HG02885 (cell line): ENCODE data around the gene ETFA.

Experiments
- ATAC-seq: cut with Tn5 transposase; IDR thresholded peaks from one replicate; pipeline ENCODE4 v1.9.1; 2021; ENCODE audit warnings: mild to moderate bottlenecking; ENCODE audit not compliant: unreplicated experiment, poor library complexity

Gene ETFA

GRCh38 chr15:76311100-76311953, at the start of gene ETFA:
ETFA (minus strand) TSS chr15:76311469; CDS start chr15:76311388, 81 bp downstream.
- ATAC-seq: peak; percentile 98

- no peak for ATAC-seq
These were observed 49.1 kb upstream of the ETFA start for GRCh38 chr15:76360416-76360815.

- no peak for ATAC-seq
These were observed 47.9 kb upstream of the ETFA start for GRCh38 chr15:76359152-76359551.

- no peak for ATAC-seq
These were observed 47.2 kb upstream of the ETFA start for GRCh38 chr15:76358453-76358852.

- no peak for ATAC-seq
These were observed 43.7 kb upstream of the ETFA start for GRCh38 chr15:76354823-76355440.

GRCh38 chr15:76353903-76354302, 42.6 kb upstream of the ETFA start:
- no peak for ATAC-seq

GRCh38 chr15:76353023-76353577, 41.8 kb upstream of the ETFA start:
- ATAC-seq: no peak

- no peak for ATAC-seq
These were observed 38.2 kb upstream of the ETFA start for GRCh38 chr15:76349301-76350070.

- ATAC-seq: no peak
These were observed 36.3 kb upstream of the ETFA start for GRCh38 chr15:76347482-76348055.

GRCh38 chr15:76346669-76347481, 35.6 kb upstream of the ETFA start:
- ATAC-seq: no peak

GRCh38 chr15:76345880-76346668, 34.8 kb upstream of the ETFA start:
- no peak for ATAC-seq

- ATAC-seq: no peak
These were observed 34.3 kb upstream of the ETFA start for GRCh38 chr15:76345583-76345879.

GRCh38 chr15:76344893-76345582, 33.8 kb upstream of the ETFA start:
- ATAC-seq: no peak

GRCh38 chr15:76343313-76343996, 32.2 kb upstream of the ETFA start:
- no peak for ATAC-seq

- no peak for ATAC-seq
These were observed 31.3 kb upstream of the ETFA start for GRCh38 chr15:76342382-76343201.

GRCh38 chr15:76342058-76342381, 30.8 kb upstream of the ETFA start:
- ATAC-seq: no peak

GRCh38 chr15:76341366-76342057, 30.2 kb upstream of the ETFA start:
- no peak for ATAC-seq
